ENCODE data around the gene IPO4. TPM values are rescaled to one million over a fixed set of nuclear protein-coding genes. Genes with fewer than 3 reads are reported as not detected.

Gene IPO4
- total and polyA plus RNA-seq, 2 of the 13 experiments (the other 11 are each of a cell fraction or from before 2014, with no cell fraction given), result 39.0 to 179 TPM

GRCh38 chr14:24188251-24189058 lies at the start of gene IPO4 (continued):
- no peak for TF ChIP-seq PRMT3 (CRISPR knock-in tag; IDR thresholded peaks at IDR 0.05; ENCODE audit: borderline replicate concordance, low read depth)
- TF ChIP-seq SNAI1 (CRISPR knock-in tag; IDR thresholded peaks at IDR 0.05; ENCODE audit: borderline replicate concordance), result peak; percentile 99; the same call in 1 of the 2 replicates
- TF ChIP-seq DRAP1 (CRISPR knock-in tag; IDR thresholded peaks at IDR 0.05), result peak; percentile 75
- peak; percentile 95 for TF ChIP-seq MED13 (CRISPR knock-in tag; IDR thresholded peaks at IDR 0.05)
- TF ChIP-seq MTA1 (CRISPR knock-in tag; IDR thresholded peaks at IDR 0.05; ENCODE audit: borderline replicate concordance), result peak; percentile 92
- peak; percentile 88 for TF ChIP-seq HNF4G (IDR thresholded peaks at IDR 0.05; ENCODE audit: borderline replicate concordance, low read depth, low read length)
- TF ChIP-seq HNF4G (CRISPR knock-in tag; IDR thresholded peaks at IDR 0.05; ENCODE audit: borderline replicate concordance, low read depth), result peak; percentile 75
- peak; percentile 34 for TF ChIP-seq JUN (CRISPR knock-in tag; IDR thresholded peaks at IDR 0.05)
- TF ChIP-seq HOXA3 (CRISPR knock-in tag; IDR thresholded peaks at IDR 0.05), result peak; percentile 97
- TF ChIP-seq ZNF781 (CRISPR knock-in tag; IDR thresholded peaks at IDR 0.05; ENCODE audit: borderline replicate concordance, not compliant biosample characterization), result peak; percentile 97
- no peak for TF ChIP-seq JUNB (CRISPR knock-in tag; IDR thresholded peaks at IDR 0.05; ENCODE audit: borderline replicate concordance)
- peak; percentile 93 for TF ChIP-seq ESRRA (CRISPR knock-in tag; IDR thresholded peaks at IDR 0.05; ENCODE audit: low read depth)
- TF ChIP-seq ZNF232 (CRISPR knock-in tag; IDR thresholded peaks at IDR 0.05; ENCODE audit: borderline replicate concordance), result peak; percentile 93
- TF ChIP-seq AKNA (CRISPR knock-in tag; IDR thresholded peaks at IDR 0.05; ENCODE audit: borderline replicate concordance), result 0 out of 2 replicates have a peak, but pooled peaks have one; percentile 13
- peak; percentile 76 for TF ChIP-seq CHD2 (IDR thresholded peaks at IDR 0.05; ENCODE audit: low read depth, low read length)
- peak; percentile 99; the same call in 1 of the 2 replicates for TF ChIP-seq ZNF235 (CRISPR knock-in tag; IDR thresholded peaks at IDR 0.05; ENCODE audit: borderline replicate concordance)
- peak; percentile 82; the same call in 1 of the 2 replicates for TF ChIP-seq ZBTB42 (CRISPR knock-in tag; IDR thresholded peaks at IDR 0.05)
- TF ChIP-seq TCF7L2 (IDR thresholded peaks at IDR 0.05; ENCODE audit: low read depth, low read length), result no peak
- TF ChIP-seq ZFP36L2 (CRISPR knock-in tag; IDR thresholded peaks at IDR 0.05), result peak; percentile 85
- TF ChIP-seq ZNF331 (CRISPR knock-in tag; IDR thresholded peaks at IDR 0.05), result peak; percentile 99
- TF ChIP-seq TBL1XR1 (IDR thresholded peaks at IDR 0.05; ENCODE audit: borderline replicate concordance, low read length, partially characterized antibody), result peak; percentile 96
- TF ChIP-seq DNMT3B (CRISPR knock-in tag; conservative IDR thresholded peaks at IDR 0.05), result peak; percentile 90
- TF ChIP-seq ZNF101 (CRISPR knock-in tag; IDR thresholded peaks at IDR 0.05; ENCODE audit: borderline replicate concordance, low read depth), result peak; percentile 92; the same call in 1 of the 2 replicates

Measured in HepG2 (cell line).